Measurements from ENCODE around the gene DIPK2A.

- TF ChIP-seq CTCF (IDR thresholded peaks at IDR 0.05; ENCODE audit: low read length) (no peak), EZH2 (IDR thresholded peaks at IDR 0.05; ENCODE audit: borderline replicate concordance, low read length) (no peak)
These were observed 46.9 kb upstream of the DIPK2A start for GRCh38 chr3:143924522-143925285.
